Testis (tissue), 2 donors: ENCODE measurements around the gene BPIFB2.
"Not testable (repeated sequence)": the region's sequence is repeated elsewhere in the genome, so short reads cannot be mapped to it uniquely, and the experiment has no call there.

Experiments used
- CTCF ChIP-seq, 3 experiments: fragments of 450-650 bp in 2 of 3; fragments of 200-600 bp in 1 of 3; sonication (generic) in 1 of 3; IDR thresholded peaks; one replicate each; pipeline ENCODE4 v1.5.1; 2016 to 2019; ENCODE audit warnings: antibody characterized with exemption in 3 of 3, mild to moderate bottlenecking in 2 of 3, moderate library complexity in 1 of 3
- POLR2A ChIP-seq: fragments of 450-650 bp; IDR thresholded peaks from one replicate; pipeline ENCODE4 v1.6.1; 2017; ENCODE audit warnings: antibody characterized with exemption, mild to moderate bottlenecking, moderate library complexity

DNA sequence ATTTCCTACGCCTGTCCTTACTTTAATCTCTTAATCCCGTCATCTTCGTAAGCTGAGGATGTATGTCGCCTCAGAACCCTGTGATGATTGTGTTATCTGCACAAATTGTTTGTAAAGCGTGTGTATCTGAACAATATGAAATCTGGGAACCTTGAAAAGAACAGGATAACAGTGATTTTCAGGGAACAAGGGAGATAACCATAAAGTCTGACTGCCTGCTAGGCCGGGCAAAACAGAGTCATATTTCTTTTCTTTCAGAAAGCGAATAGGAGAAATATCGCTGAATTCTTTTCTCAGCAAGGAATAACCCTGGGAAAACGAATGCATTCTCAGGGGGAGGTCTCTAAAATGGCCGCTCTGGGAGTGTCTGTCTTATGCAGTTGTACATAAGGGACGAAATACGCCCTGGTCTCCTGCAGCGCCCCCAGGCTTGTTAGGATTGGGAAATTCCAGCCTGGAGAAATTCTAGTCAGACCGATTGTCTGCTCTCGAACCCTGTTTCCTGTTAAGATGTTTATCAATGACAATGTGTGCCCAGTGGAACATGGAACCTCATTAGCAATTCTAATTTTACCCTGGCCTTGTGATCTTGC, 37.7 kb downstream of the BPIFB2 start:
- not testable (repeated sequence) for TF ChIP-seq CTCF (IDR thresholded peaks at IDR 0.05); POLR2A
